ENCODE results near the gene GPHA2. TPM values are rescaled to one million over a fixed set of nuclear protein-coding genes. Genes with fewer than 3 reads are reported as not detected.

Gene GPHA2
- total RNA-seq, 2 experiments from 2014 or later = not detected

DNA sequence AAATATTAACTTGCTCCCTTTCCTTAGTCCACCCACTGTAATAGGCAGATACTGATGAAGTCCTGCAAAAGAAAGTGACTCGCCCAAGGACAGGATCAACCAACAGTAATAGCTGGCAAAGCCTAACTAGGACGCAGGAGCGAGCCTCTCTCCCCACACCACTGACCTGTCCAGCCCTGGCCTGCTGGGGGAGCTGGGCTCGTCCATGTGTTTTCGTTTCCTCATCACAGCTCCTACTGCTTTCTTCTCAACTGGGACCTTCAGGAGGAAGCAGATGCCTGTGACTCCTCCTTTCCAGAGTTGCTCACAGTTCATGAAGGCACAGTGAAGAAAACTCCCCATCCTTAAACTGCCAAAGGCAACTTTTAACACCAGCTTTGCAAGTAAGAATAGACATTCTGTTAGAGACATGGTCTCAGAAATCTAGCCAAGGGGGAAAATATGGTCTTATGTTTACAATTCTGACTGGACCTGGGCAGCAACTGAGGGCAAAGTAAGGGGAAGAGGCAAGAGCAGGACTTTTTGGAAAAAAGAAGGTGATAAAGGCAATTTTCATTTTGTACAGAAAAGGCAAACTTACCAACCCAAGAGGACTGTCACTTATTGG lies 11.6 kb upstream of the GPHA2 start:
- no peak for ATAC-seq
- H3K9me3 Mint-ChIP-seq (ENCODE audit: low read depth) = no peaks in the 10 kb centered on the region
- no peak overlapping the region for H3K4me3 Mint-ChIP-seq
- H3K36me3 Mint-ChIP-seq = no peaks in the 10 kb centered on the region
- H3K27ac Mint-ChIP-seq = no peak overlapping the region
- peaks cover 21% of the 10 kb centered on the region for H3K27me3 Mint-ChIP-seq
- CTCF ChIA-PET = no interaction called here
- no peaks in the 10 kb centered on the region for H3K4me1 Mint-ChIP-seq
- no peak for DNase-seq

GRCh38 chr11:64936539-64936938 lies 846 bp upstream of the GPHA2 start:
- H3K4me1 Mint-ChIP-seq = no peaks in the 10 kb centered on the region
- no peak overlapping the region for H3K27ac Mint-ChIP-seq
- H3K27me3 Mint-ChIP-seq = peaks cover 4% of the 10 kb centered on the region
- no peak overlapping the region for H3K4me3 Mint-ChIP-seq
- no peaks in the 10 kb centered on the region for H3K36me3 Mint-ChIP-seq
- no peak for ATAC-seq
- CTCF ChIA-PET = interaction anchor here (1.3 to 1.5 kb wide), 2 partner anchors 15 to 58 kb away, joined by 3 read pairs; no protein-coding TSS in a partner anchor
- no peaks in the 10 kb centered on the region for H3K9me3 Mint-ChIP-seq (ENCODE audit: low read depth)
- DNase-seq = no peak

DNA sequence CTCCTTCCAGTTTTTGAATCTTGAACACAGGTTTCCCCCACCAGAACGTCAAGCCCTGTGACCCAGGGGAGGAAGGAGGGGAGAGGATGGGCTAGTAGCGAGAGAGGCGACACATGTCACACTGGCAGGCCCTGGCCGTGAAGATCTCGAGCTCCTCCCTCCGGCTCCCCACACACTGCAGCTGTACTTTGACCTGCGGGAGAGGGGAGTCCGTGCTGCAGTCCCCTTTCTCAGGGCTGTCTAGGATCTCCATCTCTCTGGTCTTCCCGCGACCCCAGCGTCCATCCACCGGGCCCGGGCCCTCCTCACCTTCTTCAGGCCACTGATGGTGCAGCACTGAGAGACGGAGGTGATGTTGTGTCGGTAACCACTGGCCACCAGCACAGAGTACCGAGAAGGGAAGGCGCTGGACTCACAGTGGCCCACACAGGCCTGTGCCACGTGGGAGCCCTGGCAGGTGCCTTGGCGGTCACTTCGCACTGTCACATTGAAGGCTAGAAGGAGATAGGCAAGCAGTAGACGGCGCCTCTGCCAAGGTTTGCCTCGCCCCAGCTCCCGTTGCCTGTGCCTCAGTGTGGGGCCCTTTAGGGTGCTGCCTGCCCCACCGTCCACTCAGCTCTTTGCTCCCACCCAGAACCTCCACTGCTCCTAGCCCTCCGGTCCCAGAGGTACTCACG lies 873 bp downstream of the GPHA2 start:
- DNase-seq (no peak), ATAC-seq (no peak)
- CTCF ChIA-PET = no interaction called here
- no peak overlapping the region for H3K27ac Mint-ChIP-seq
- H3K4me1 Mint-ChIP-seq = no peaks in the 10 kb centered on the region
- H3K4me3 Mint-ChIP-seq = no peak overlapping the region
- H3K27me3 Mint-ChIP-seq = peaks cover 2% of the 10 kb centered on the region
- no peaks in the 10 kb centered on the region for H3K9me3 Mint-ChIP-seq (ENCODE audit: low read depth)
- H3K36me3 Mint-ChIP-seq = no peaks in the 10 kb centered on the region

DNA sequence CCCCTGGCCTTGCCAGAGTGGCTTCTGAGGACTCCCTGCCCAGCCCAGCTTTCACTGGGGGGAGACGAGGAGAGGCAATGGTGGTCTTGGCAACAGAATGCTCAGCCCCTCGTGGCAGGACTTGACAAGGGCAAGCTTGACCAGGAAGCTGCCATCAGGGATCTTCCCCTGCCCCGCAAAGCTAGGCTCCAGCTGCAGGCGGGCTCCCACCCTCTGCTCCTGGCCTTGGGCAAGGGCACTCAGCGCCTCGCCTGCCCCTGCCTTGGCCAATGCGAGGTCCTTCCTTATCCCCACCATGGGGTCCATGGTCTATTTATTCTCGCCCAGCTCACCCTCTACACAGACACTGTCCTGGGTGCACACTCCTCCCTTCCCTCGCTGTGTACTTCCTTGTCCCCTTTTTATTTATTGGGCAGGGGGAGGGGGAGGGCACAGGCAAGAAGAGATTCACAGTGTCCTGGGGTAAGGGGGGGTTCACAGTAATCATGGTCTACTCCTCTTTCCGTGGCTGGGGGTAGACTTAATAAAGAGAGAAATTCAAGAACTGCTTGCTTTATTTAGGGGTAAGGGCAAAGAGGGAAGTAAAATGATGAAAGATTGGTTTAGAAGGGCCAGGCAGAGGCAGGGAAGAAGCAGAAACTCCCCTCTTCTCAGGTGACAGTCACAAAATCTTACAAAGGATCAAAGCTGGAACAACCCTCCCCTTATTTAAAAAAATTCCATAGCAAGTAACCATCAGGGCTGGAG lies 1.6 kb downstream of the GPHA2 start:
- H3K4me3 Mint-ChIP-seq = no peak overlapping the region
- H3K36me3 Mint-ChIP-seq = no peaks in the 10 kb centered on the region
- H3K27me3 Mint-ChIP-seq = peaks cover 2% of the 10 kb centered on the region
- CTCF ChIA-PET = interaction anchor here (0.6 kb wide), 1 partner anchor 18 kb away, joined by 3 read pairs; no protein-coding TSS in a partner anchor
- no peak overlapping the region for H3K27ac Mint-ChIP-seq
- DNase-seq (no peak), ATAC-seq (no peak)
- no peaks in the 10 kb centered on the region for H3K4me1 Mint-ChIP-seq
- H3K9me3 Mint-ChIP-seq (ENCODE audit: low read depth) = no peaks in the 10 kb centered on the region

DNA sequence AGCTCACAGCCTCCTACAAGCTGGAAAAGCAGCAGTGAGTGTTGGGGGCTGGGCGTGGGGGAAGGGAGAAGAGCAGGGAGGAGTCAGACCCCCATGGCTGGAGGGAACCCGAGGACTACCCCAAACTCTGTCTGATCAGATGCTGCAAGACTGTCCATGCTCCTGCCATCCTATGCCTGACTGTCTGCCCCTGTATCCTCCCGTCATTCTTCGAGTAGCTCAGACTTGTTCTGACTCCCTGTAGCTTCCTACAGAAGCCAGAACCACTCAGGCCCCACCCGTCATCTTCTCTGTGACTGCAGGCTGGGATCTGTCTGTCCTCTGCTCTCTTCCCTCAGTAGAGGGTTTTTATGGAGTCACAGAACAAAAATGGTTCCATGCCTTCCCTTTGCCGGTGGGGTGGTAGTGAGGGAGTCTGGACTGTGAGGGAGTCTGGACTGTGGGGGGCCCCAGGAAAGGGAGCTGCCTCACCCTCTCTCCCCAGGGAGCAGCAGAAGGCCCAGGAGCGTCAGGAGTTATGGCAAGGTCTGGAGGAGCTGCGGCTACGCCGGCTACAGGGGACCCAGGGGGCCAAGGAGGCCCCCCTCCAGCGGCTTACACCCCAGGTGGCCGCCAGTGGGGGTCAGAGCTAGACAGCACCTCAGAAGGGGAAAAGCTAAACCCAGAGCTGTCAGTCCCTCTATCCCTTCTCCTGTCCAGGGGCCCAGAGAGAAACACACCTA lies 2.3 kb downstream of the GPHA2 start:
- ATAC-seq (no peak), DNase-seq (no peak)
- no peaks in the 10 kb centered on the region for H3K36me3 Mint-ChIP-seq
- CTCF ChIA-PET = interaction anchor here (0.6 kb wide), 1 partner anchor 19 kb away, joined by 3 read pairs; no protein-coding TSS in a partner anchor
- H3K27me3 Mint-ChIP-seq = no peaks in the 10 kb centered on the region
- H3K27ac Mint-ChIP-seq = no peak overlapping the region
- H3K9me3 Mint-ChIP-seq (ENCODE audit: low read depth) = no peaks in the 10 kb centered on the region
- no peaks in the 10 kb centered on the region for H3K4me1 Mint-ChIP-seq
- no peak overlapping the region for H3K4me3 Mint-ChIP-seq

GRCh38 chr11:64932324-64932723 lies 3.4 kb downstream of the GPHA2 start:
- H3K9me3 Mint-ChIP-seq (ENCODE audit: low read depth) = no peaks in the 10 kb centered on the region
- no peak for ATAC-seq
- no peak overlapping the region for H3K27ac Mint-ChIP-seq
- DNase-seq = no peak
- no peak overlapping the region for H3K4me3 Mint-ChIP-seq
- no peaks in the 10 kb centered on the region for H3K36me3 Mint-ChIP-seq
- H3K27me3 Mint-ChIP-seq = no peaks in the 10 kb centered on the region
- CTCF ChIA-PET = no interaction called here
- no peaks in the 10 kb centered on the region for H3K4me1 Mint-ChIP-seq

DNA sequence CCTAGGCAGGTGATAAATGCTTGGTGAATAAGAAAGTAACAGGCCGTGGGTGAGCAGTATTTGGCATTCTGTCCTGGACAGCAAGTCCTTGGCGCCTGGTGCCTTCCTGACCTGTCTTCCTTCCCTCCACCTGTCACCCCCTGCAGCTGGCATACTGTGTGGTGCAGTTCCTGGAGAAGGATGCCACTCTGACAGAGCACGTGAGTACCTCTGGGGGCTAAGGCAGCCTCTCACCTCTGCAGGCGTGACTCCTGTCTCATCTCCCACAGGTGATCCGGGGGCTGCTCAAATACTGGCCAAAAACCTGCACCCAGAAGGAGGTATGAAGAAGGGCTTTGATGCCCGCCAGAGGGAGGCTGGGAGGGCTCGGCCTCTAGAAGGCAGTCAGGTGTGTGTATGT lies 4.4 kb downstream of the GPHA2 start:
- ATAC-seq = no peak
- CTCF ChIA-PET = no interaction called here
- H3K9me3 Mint-ChIP-seq (ENCODE audit: low read depth) = no peaks in the 10 kb centered on the region

GRCh38 chr11:64930340-64930739 lies 5.4 kb downstream of the GPHA2 start:
- CTCF ChIA-PET = interaction anchor here (1.4 kb wide), 1 partner anchor 180 kb away, joined by 3 read pairs; no protein-coding TSS in a partner anchor
- Mint-ChIP-seq H3K27ac (no peak overlapping the region), H3K4me3 (no peak overlapping the region), H3K4me1 (peaks cover under 1% of the 10 kb centered on the region), H3K36me3 (no peaks in the 10 kb centered on the region), H3K27me3 (no peaks in the 10 kb centered on the region), H3K9me3 (ENCODE audit: low read depth) (no peaks in the 10 kb centered on the region)
- DNase-seq (no peak), ATAC-seq (no peak)

More for the DNA sequence above, 4.4 kb downstream of the GPHA2 start:
- Mint-ChIP-seq H3K27me3 (no peaks in the 10 kb centered on the region), H3K36me3 (no peaks in the 10 kb centered on the region), H3K27ac (no peak overlapping the region), H3K4me1 (no peaks in the 10 kb centered on the region), H3K4me3 (no peak overlapping the region)
- DNase-seq = no peak

GRCh38 chr11:64929625-64930024 lies 6.1 kb downstream of the GPHA2 start:
- Mint-ChIP-seq H3K36me3 (no peaks in the 10 kb centered on the region), H3K4me3 (no peak overlapping the region), H3K27ac (no peak overlapping the region), H3K9me3 (ENCODE audit: low read depth) (no peaks in the 10 kb centered on the region), H3K4me1 (peaks cover 5% of the 10 kb centered on the region), H3K27me3 (no peaks in the 10 kb centered on the region)
- CTCF ChIA-PET = interaction anchor here (1.4 to 1.7 kb wide), 2 partner anchors 11 to 181 kb away, joined by 3 to 4 read pairs; no protein-coding TSS in a partner anchor
- DNase-seq (no peak), ATAC-seq (no peak)

- Mint-ChIP-seq H3K36me3 (no peaks in the 10 kb centered on the region), H3K27ac (no peak overlapping the region), H3K4me1 (peaks cover 10% of the 10 kb centered on the region), H3K4me3 (no peak overlapping the region), H3K27me3 (no peaks in the 10 kb centered on the region), H3K9me3 (ENCODE audit: low read depth) (no peaks in the 10 kb centered on the region)
- no peak for ATAC-seq
- CTCF ChIA-PET = interaction anchor here (1.7 kb wide), 1 partner anchor 10 kb away, joined by 4 read pairs; no protein-coding TSS in a partner anchor
- no peak for DNase-seq
Measured at GRCh38 chr11:64928957-64929356, 6.7 kb downstream of the GPHA2 start.

GRCh38 chr11:64926689-64927088 lies 9.0 kb downstream of the GPHA2 start:
- Mint-ChIP-seq H3K27ac (no peak overlapping the region), H3K4me3 (no peak overlapping the region), H3K27me3 (no peaks in the 10 kb centered on the region), H3K9me3 (ENCODE audit: low read depth) (no peaks in the 10 kb centered on the region), H3K36me3 (no peaks in the 10 kb centered on the region), H3K4me1 (peaks cover 14% of the 10 kb centered on the region)
- no peak for DNase-seq
- ATAC-seq = no peak
- CTCF ChIA-PET = interaction anchor here (0.8 to 1.4 kb wide), 2 partner anchors 37 to 87 kb away, joined by 3 to 7 read pairs; partner anchors contain the start of gene ARL2

DNA sequence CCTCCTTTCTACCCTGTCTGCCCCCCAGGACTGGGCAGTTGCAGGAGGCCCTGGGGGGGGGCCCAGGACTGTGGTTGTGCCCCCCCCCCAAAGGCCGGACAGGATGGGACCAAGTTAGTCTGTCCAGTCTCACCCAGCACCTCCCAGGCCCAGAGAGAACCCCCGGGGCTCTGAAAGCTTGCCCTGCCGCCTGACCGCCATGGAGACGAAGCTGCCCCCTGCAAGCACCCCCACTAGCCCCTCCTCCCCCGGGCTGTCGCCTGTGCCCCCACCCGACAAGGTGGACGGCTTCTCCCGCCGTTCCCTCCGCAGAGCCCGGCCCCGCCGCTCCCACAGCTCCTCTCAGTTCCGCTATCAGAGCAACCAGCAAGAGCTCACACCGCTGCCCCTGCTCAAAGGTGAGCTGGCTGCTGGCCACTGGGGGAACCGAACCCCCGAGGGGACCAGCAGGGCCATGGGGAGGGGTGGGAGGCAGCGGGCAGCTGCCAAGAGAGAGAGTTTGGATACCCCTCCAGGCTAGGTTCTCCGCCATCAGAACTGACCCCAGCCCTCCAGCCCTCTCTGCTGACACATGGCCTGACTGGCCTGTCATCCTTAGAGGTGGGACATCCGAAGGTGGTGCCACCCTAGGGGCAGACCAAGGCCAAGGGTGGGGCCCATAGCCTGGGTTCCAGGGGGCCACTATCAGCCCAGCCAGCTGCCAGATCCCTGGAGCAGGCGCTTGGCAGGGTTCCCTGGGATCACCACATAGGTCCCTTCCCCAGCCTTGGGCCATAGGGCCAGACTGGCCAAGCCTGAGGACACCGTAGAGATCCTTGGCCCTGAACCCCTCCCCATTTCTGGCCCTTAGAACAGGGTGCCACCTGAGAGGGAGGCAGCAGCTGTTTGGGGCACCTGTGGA lies 9.9 kb downstream of the GPHA2 start:
- Mint-ChIP-seq H3K36me3 (no peaks in the 10 kb centered on the region), H3K4me1 (peaks cover 14% of the 10 kb centered on the region), H3K9me3 (ENCODE audit: low read depth) (no peaks in the 10 kb centered on the region)

More for the DNA sequence above, 9.9 kb downstream of the GPHA2 start:
- ATAC-seq (no peak), DNase-seq (no peak)
- H3K27ac Mint-ChIP-seq = no peak overlapping the region
- peak overlapping the region; percentile 77 for H3K4me3 Mint-ChIP-seq
- CTCF ChIA-PET = interaction anchor here (0.8 to 2.0 kb wide), 5 partner anchors 36 to 89 kb away, joined by 3 to 8 read pairs (median 5); partner anchors contain the start of gene ARL2
- H3K27me3 Mint-ChIP-seq = no peaks in the 10 kb centered on the region
